Mucosa of gallbladder (tissue), 1 donor: ENCODE data around the gene PRPF38B. TPM values are rescaled to one million over a fixed set of nuclear protein-coding genes. Genes with fewer than 3 reads are reported as not detected.

Experiments
- total RNA-seq: library from RNA; stranded (reverse); gene quantifications from one replicate; pipeline ENCODE4 v1.2.1, GENCODE V29; 2021
- donor health status: DM: no; HTN: no; CAD: no.

Gene PRPF38B
- total RNA-seq, 1 donor from 2014 or later, result 35.3 TPM

Other genes with a start within 250 kb of the PRPF38B start
- not detected for gene NBPF6, start 242.0 kb upstream of the PRPF38B start, total RNA-seq
- 20.7 TPM for gene EEIG2, start 132.2 kb upstream of the PRPF38B start, total RNA-seq
- gene HENMT1, start 31.2 kb upstream of the PRPF38B start, total RNA-seq, result 7.0 TPM
- gene FNDC7, start 20.6 kb downstream of the PRPF38B start, total RNA-seq, result not detected
- 73.8 TPM for gene STXBP3, start 54.4 kb downstream of the PRPF38B start, total RNA-seq
- gene AKNAD1, start 164.8 kb downstream of the PRPF38B start, total RNA-seq, result 0.37 TPM
- gene GPSM2, start 184.7 kb downstream of the PRPF38B start, total RNA-seq, result 4.6 TPM